Ovary (tissue), 3 donors: ENCODE measurements around the gene PRSS35.

ENCODE experiments used
- EP300 ChIP-seq: sonication (generic); formaldehyde crosslinking; IDR thresholded peaks from one replicate; pipeline ENCODE4 v1.6.1; 2017; ENCODE audit warnings: antibody characterized with exemption
- TF ChIP-seq, protein P1 (sequence below), 3 donors: fragments of 450-650 bp in 2 of 3; fragments of 200-600 bp in 1 of 3; IDR thresholded peaks; one replicate each; pipeline versions ENCODE4 v1.5.1 to v1.8.0; 2016 to 2022; ENCODE audit warnings: antibody characterized with exemption in 3 of 3, mild to moderate bottlenecking in 1 of 3
- donor health status: DM: no; HTN: no; CAD: no.

DNA sequence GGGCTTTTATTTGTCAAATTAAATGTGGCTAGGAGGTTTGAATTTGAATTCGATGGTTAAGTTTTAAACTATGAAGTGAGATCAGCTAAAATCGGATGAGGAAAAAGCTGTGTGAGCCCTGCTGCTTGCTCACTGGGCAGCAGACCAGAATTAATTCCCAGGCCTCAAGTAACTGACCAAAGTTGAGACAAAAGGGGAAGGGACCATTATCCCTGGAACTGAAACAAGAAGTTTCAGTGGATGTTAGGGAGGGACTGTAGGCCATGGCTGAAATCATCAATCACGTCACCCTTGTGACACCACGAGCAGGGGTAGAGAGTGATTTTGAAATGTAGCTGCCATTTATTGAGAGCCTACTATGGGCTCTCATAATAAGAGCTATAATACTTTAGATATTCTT, 7.0 kb upstream of the PRSS35 start:
- TF ChIP-seq EP300, result no peak
- TF ChIP-seq, protein P1, sequence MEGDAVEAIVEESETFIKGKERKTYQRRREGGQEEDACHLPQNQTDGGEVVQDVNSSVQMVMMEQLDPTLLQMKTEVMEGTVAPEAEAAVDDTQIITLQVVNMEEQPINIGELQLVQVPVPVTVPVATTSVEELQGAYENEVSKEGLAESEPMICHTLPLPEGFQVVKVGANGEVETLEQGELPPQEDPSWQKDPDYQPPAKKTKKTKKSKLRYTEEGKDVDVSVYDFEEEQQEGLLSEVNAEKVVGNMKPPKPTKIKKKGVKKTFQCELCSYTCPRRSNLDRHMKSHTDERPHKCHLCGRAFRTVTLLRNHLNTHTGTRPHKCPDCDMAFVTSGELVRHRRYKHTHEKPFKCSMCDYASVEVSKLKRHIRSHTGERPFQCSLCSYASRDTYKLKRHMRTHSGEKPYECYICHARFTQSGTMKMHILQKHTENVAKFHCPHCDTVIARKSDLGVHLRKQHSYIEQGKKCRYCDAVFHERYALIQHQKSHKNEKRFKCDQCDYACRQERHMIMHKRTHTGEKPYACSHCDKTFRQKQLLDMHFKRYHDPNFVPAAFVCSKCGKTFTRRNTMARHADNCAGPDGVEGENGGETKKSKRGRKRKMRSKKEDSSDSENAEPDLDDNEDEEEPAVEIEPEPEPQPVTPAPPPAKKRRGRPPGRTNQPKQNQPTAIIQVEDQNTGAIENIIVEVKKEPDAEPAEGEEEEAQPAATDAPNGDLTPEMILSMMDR (IDR thresholded peaks at IDR 0.05), result no peak
